Endothelial cell of umbilical vein (primary cell): Measurements from ENCODE around the gene RNPEPL1. TPM values are rescaled to one million over a fixed set of nuclear protein-coding genes. Genes with fewer than 3 reads are reported as not detected.

ENCODE experiments used
- BruUV-seq: library from RNA; stranded (reverse); fragments of 400-500 nt; replicated peaks from 2 replicates; lab custom pipeline; 2021; lab: Mats Ljungman, UMichigan
- CTCF ChIA-PET: fragments of 300-600, 350-600 bp; sonication (Branson Sonifier 250); formaldehyde crosslinking; loops from one replicate; lab custom pipeline; 2021; ENCODE audit warnings: antibody characterized with exemption, inconsistent platforms; lab: Charles Lee
- POLR2A ChIA-PET: fragments of 300-600, 350-600 bp; sonication (Branson Sonifier 250); formaldehyde crosslinking; loops from one replicate; lab custom pipeline; 2021; ENCODE audit warnings: antibody characterized with exemption, inconsistent platforms; lab: Charles Lee
- DNase-seq: peaks from one replicate; pipeline ENCODE4 v3.0.0-alpha.2; 2011; ENCODE audit warnings: low read depth, low spot score
- FAIRE-seq: peaks from 2 replicates; lab custom pipeline; 2011; peaks lifted over from hg19 to GRCh38; lab: Jason Lieb, UNC
- H2AFZ ChIP-seq: 2 replicates; pipeline ENCODE4 v1.6.0; 2012; ENCODE audit warnings: low read depth, low read length, control low read depth, inconsistent platforms
- H3K27ac ChIP-seq: 2 replicates; pipeline ENCODE4 v1.5.1; 2011; ENCODE audit warnings: low read depth, mild to moderate bottlenecking, control low read depth, low read length, moderate library complexity; ENCODE audit not compliant: insufficient read depth
- H3K27me3 ChIP-seq, 2 experiments: 2 replicates each; pipeline versions ENCODE4 v1.6.0 to v1.6.1; 2011; ENCODE audit warnings: low read length in 2 of 2, mixed read lengths in 1 of 2; ENCODE audit not compliant: control insufficient read depth in 2 of 2, insufficient read depth in 2 of 2
- H3K36me3 ChIP-seq, 2 experiments: 2 replicates in 1 of 2; 3 replicates in 1 of 2; pipeline ENCODE4 v1.5.1; 2011; ENCODE audit warnings: low read length in 2 of 2, mild to moderate bottlenecking in 1 of 2, moderate library complexity in 1 of 2; ENCODE audit not compliant: control insufficient read depth in 2 of 2, insufficient read depth in 2 of 2; ENCODE audit errors: extremely low read depth in 1 of 2
- H3K4me1 ChIP-seq: 3 replicates; pipeline ENCODE4 v1.5.1; 2011; ENCODE audit warnings: mild to moderate bottlenecking, low read length; ENCODE audit not compliant: control insufficient read depth, insufficient read depth; ENCODE audit errors: extremely low read depth
- H3K4me2 ChIP-seq: 2 replicates; pipeline ENCODE4 v1.6.1; 2011; ENCODE audit warnings: low read length, control low read depth, mixed read lengths; ENCODE audit not compliant: insufficient read depth
- H3K4me3 ChIP-seq, 3 experiments: fragments of 200-600 bp in 1 of 3; sonication (generic), shearing (Covaris generic) in 1 of 3; replicated peaks in 1 of 3; 2 replicates each; pipeline ENCODE4 v1.5.1; 2011 to 2016; ENCODE audit warnings: control low read depth in 3 of 3, low read length in 3 of 3, mild to moderate bottlenecking in 2 of 3, inconsistent platforms in 1 of 3, low read depth in 1 of 3, moderate library complexity in 1 of 3; ENCODE audit not compliant: insufficient read depth in 1 of 3
- H3K79me2 ChIP-seq: 2 replicates; pipeline ENCODE4 v1.6.0; 2012; ENCODE audit warnings: low read length, inconsistent platforms; ENCODE audit not compliant: control insufficient read depth, insufficient read depth
- H3K9ac ChIP-seq: replicated peaks from 2 replicates; pipeline ENCODE3; 2011; ENCODE audit warnings: low read length, control low read depth; ENCODE audit not compliant: insufficient read depth; ENCODE audit errors: extremely low read depth
- H3K9me1 ChIP-seq: replicated peaks from 3 replicates; pipeline ENCODE4 v1.6.0; 2011; ENCODE audit warnings: mild to moderate bottlenecking, low read length; ENCODE audit not compliant: control insufficient read depth, insufficient read depth; ENCODE audit errors: extremely low read depth
- H3K9me3 ChIP-seq: replicated peaks from 2 replicates; pipeline ENCODE4 v1.5.1; 2012; ENCODE audit warnings: low read length, inconsistent platforms; ENCODE audit not compliant: control insufficient read depth, insufficient read depth
- H4K20me1 ChIP-seq: replicated peaks from 2 replicates; pipeline ENCODE3; 2011; ENCODE audit warnings: mild to moderate bottlenecking, low read length; ENCODE audit not compliant: control insufficient read depth, insufficient read depth; ENCODE audit errors: extremely low read depth
- EZH2 ChIP-seq: IDR thresholded peaks from 2 replicates; pipeline ENCODE4 v1.6.1; 2012; ENCODE audit warnings: borderline replicate concordance, low read depth, mild to moderate bottlenecking, moderate library complexity, low read length, inconsistent platforms; ENCODE audit not compliant: severe bottlenecking
- FOS ChIP-seq: IDR thresholded peaks from 2 replicates; pipeline ENCODE4 v1.6.1; 2011; ENCODE audit warnings: mild to moderate bottlenecking, low read length, moderate library complexity, borderline replicate concordance; ENCODE audit not compliant: insufficient read depth
- GATA2 ChIP-seq: IDR thresholded peaks from 2 replicates; pipeline ENCODE4 v1.7.0; 2011; ENCODE audit warnings: low read depth, mild to moderate bottlenecking, moderate library complexity, mixed read lengths, low read length; ENCODE audit not compliant: insufficient read length, insufficient read depth
- JUN ChIP-seq: IDR thresholded peaks from 2 replicates; pipeline ENCODE4 v1.6.1; 2011; ENCODE audit warnings: borderline replicate concordance, low read depth; ENCODE audit not compliant: insufficient read length, insufficient read depth
- MAX ChIP-seq: IDR thresholded peaks from 2 replicates; pipeline ENCODE4 v1.6.1; 2011; ENCODE audit not compliant: insufficient read depth, insufficient read length
- MYC ChIP-seq: IDR thresholded peaks from one replicate; pipeline ENCODE4 v1.6.1; 2011; ENCODE audit warnings: mild to moderate bottlenecking, low read depth, low read length
- POLR2A ChIP-seq: IDR thresholded peaks from 2 replicates; pipeline ENCODE4 v1.6.1; 2012; ENCODE audit warnings: low read depth, mild to moderate bottlenecking, control low read depth, low read length
- POLR2AphosphoS5 ChIP-seq: IDR thresholded peaks from 2 replicates; pipeline ENCODE4 v1.6.1; 2012; ENCODE audit warnings: low read depth, mild to moderate bottlenecking, control low read depth, low read length, moderate library complexity; ENCODE audit not compliant: insufficient read depth
- dilution Hi-C: fragments of 300-500 bp; cut with MboI; formaldehyde crosslinking; loops from one replicate; pipeline ENCODE4 v1.15.0; 2019; ENCODE audit warnings: low sequenced_read_pairs; ENCODE audit not compliant: extremely low pct_ligation_motif_present
- intact Hi-C: fragments of 100-400 bp; cut with micrococcal nuclease; formaldehyde crosslinking; loops from one replicate; pipeline ENCODE4 v1.10.0; 2022
- polyA plus RNA-seq, 4 experiments: library from polyadenylated mRNA; depleted of rRNA in 3 of 4; stranded (reverse) in 3 of 4; unstranded in 1 of 4; fragments of >200 nt; gene quantifications; 2 replicates each; pipeline versions ENCODE4 v1.2.1 to v1.2.3, GENCODE V29; 2011 to 2012; ENCODE audit warnings: missing spikeins in 1 of 4
- total RNA-seq: library from RNA; stranded (reverse); gene quantifications from 2 replicates; pipeline ENCODE4 v1.2.3, GENCODE V29; 2021
- TF ChIP-seq, protein P1 (sequence below), 2 donors: IDR thresholded peaks; 1 replicate in 1 of 2; 2 replicates in 1 of 2; pipeline ENCODE4 v1.5.1; 2011; ENCODE audit warnings: low read length in 2 of 2, mild to moderate bottlenecking in 2 of 2, moderate library complexity in 2 of 2, control low read depth in 1 of 2, inconsistent platforms in 1 of 2, low read depth in 1 of 2; ENCODE audit not compliant: insufficient read depth in 1 of 2; ENCODE audit errors: extremely low read depth in 1 of 2

Gene RNPEPL1
- total and polyA plus RNA-seq, 2 donors (not counting 3 experiments of a cell fraction or from before 2014, with no cell fraction given): 35.8 to 67.1 TPM

DNA sequence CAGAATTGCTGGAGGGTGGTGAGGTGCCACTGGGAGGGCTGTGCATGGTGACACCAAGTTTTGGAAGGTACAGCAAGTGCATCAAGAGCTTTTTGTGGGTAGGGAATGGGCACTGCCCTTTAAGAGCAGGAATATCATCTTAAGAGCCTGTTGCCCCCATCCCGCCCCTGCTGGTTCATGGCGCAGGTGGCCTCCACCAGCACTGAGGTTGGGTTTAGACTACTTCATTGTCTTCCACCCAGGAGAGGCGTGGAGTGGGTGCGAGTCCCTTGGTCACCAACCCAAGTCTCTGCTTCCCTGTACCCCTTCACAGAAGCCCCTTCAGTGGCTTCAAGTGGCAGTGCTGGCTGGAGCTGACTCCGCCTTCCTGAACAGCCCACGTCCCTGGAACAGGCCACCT lies 7.8 kb downstream of the RNPEPL1 start:
- H3K4me1 ChIP-seq: no peaks in the 10 kb centered on the region
- H3K9ac ChIP-seq: no peak overlapping the region
- intact Hi-C loops: no loop called here
- FAIRE-seq (no peak), DNase-seq (no peak)
- no peak overlapping the region for H3K4me3 ChIP-seq
- ChIA-PET CTCF (no interaction called here), POLR2A (no interaction called here)
- no peak overlapping the region for H3K4me2 ChIP-seq
- no peaks in the 10 kb centered on the region for H3K9me1 ChIP-seq
- H3K36me3 ChIP-seq: peaks cover 0 to 30% of the 10 kb centered on the region in 2 experiments
- H2AFZ ChIP-seq: no peak overlapping the region
- BruUV-seq: no TSS peak
- no peaks in the 10 kb centered on the region for H3K9me3 ChIP-seq
- peaks cover 4% of the 10 kb centered on the region for H3K79me2 ChIP-seq
- H4K20me1 ChIP-seq: no peaks in the 10 kb centered on the region
- dilution Hi-C loops: no loop called here
- H3K27ac ChIP-seq: no peak overlapping the region
- no peaks in the 10 kb centered on the region for H3K27me3 ChIP-seq
- TF ChIP-seq, protein P1, sequence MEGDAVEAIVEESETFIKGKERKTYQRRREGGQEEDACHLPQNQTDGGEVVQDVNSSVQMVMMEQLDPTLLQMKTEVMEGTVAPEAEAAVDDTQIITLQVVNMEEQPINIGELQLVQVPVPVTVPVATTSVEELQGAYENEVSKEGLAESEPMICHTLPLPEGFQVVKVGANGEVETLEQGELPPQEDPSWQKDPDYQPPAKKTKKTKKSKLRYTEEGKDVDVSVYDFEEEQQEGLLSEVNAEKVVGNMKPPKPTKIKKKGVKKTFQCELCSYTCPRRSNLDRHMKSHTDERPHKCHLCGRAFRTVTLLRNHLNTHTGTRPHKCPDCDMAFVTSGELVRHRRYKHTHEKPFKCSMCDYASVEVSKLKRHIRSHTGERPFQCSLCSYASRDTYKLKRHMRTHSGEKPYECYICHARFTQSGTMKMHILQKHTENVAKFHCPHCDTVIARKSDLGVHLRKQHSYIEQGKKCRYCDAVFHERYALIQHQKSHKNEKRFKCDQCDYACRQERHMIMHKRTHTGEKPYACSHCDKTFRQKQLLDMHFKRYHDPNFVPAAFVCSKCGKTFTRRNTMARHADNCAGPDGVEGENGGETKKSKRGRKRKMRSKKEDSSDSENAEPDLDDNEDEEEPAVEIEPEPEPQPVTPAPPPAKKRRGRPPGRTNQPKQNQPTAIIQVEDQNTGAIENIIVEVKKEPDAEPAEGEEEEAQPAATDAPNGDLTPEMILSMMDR (IDR thresholded peaks at IDR 0.05; ENCODE audit: extremely low read depth in 1 of 2, insufficient read depth in 1 of 2, low read depth in 1 of 2, low read length in 2 of 2): no peak
- TF ChIP-seq MAX (no peak), MYC (no peak), JUN (no peak), GATA2 (no peak), EZH2 (no peak), POLR2A (no peak), POLR2AphosphoS5 (no peak), FOS (no peak)
